ENCODE data around the gene MBD2.
"Not testable (repeated sequence)": the region's sequence is repeated elsewhere in the genome, so short reads cannot be mapped to it uniquely, and the experiment has no call there.

Gene MBD2

GRCh38 chr18:54148678-54149077, 75.8 kb downstream of the MBD2 start:
- no peak for DNase-seq (ENCODE audit: low read depth)

GRCh38 chr18:54148151-54148550, 76.3 kb downstream of the MBD2 start:
- DNase-seq (ENCODE audit: low read depth): no peak

GRCh38 chr18:54147439-54147838, 77.0 kb downstream of the MBD2 start:
- no peak for DNase-seq (ENCODE audit: low read depth)

- no peak for DNase-seq (ENCODE audit: low read depth)
Observed at GRCh38 chr18:54141041-54141608, 83.3 kb downstream of the MBD2 start.

- no peak for DNase-seq (ENCODE audit: low read depth)
Observed at GRCh38 chr18:54140641-54141040, 83.8 kb downstream of the MBD2 start.

- no peak for DNase-seq (ENCODE audit: low read depth)
Observed at GRCh38 chr18:54135216-54135615, 89.3 kb downstream of the MBD2 start.

- DNase-seq (ENCODE audit: low read depth): no peak
Observed at GRCh38 chr18:54134053-54134452, 90.4 kb downstream of the MBD2 start.

GRCh38 chr18:54130631-54131030, 93.8 kb downstream of the MBD2 start:
- no peak for DNase-seq (ENCODE audit: low read depth)

GRCh38 chr18:54130177-54130576, 94.3 kb downstream of the MBD2 start:
- no peak for DNase-seq (ENCODE audit: low read depth)

GRCh38 chr18:54129448-54130067, 94.9 kb downstream of the MBD2 start:
- no peak for DNase-seq (ENCODE audit: low read depth)

GRCh38 chr18:54127759-54128378, 96.6 kb downstream of the MBD2 start:
- no peak for DNase-seq (ENCODE audit: low read depth)

GRCh38 chr18:54125429-54125828, 99.0 kb downstream of the MBD2 start:
- DNase-seq (ENCODE audit: low read depth): no peak

GRCh38 chr18:54123720-54124440, 100.6 kb downstream of the MBD2 start:
- DNase-seq (ENCODE audit: low read depth): not testable (repeated sequence)

- DNase-seq (ENCODE audit: low read depth): peak; percentile 39
Observed at GRCh38 chr18:54119524-54120019, 104.9 kb downstream of the MBD2 start.

GRCh38 chr18:54117853-54118773, 106.4 kb downstream of the MBD2 start:
- no peak for DNase-seq (ENCODE audit: low read depth)

GRCh38 chr18:54116541-54117257, 107.8 kb downstream of the MBD2 start:
- DNase-seq (ENCODE audit: low read depth): no peak

- no peak for DNase-seq (ENCODE audit: low read depth)
Observed at GRCh38 chr18:54112356-54112755, 112.1 kb downstream of the MBD2 start.

GRCh38 chr18:54109131-54109683, 115.3 kb downstream of the MBD2 start:
- peak; percentile 42 for DNase-seq (ENCODE audit: low read depth)

- DNase-seq (ENCODE audit: low read depth): no peak
Observed at GRCh38 chr18:54102123-54102522, 122.3 kb downstream of the MBD2 start.
